ENCODE measurements around the gene SCARF2. TPM values are rescaled to one million over a fixed set of nuclear protein-coding genes. Genes with fewer than 3 reads are reported as not detected.
"Not testable (repeated sequence)": the region's sequence is repeated elsewhere in the genome, so short reads cannot be mapped to it uniquely, and the experiment has no call there.

SCARF2 gene
- total and polyA plus RNA-seq, 8 donors, result 15.8 to 36.4 (median 23.5) TPM

- Histone ChIP-seq H3K4me3 (no peak overlapping the region), H3K4me1 (peaks cover 0 to 23% of the 10 kb centered on the region in 2 donors), H3K27ac (no peak overlapping the region), H3K9me3 (no peaks in the 10 kb centered on the region), H3K27me3 (no peaks in the 10 kb centered on the region), H3K36me3 (peaks cover 0 to 25% of the 10 kb centered on the region in 2 donors)
- TF ChIP-seq CTCF (IDR thresholded peaks at IDR 0.05), result no peak
- ATAC-seq (no peak), DNase-seq (no peak)
- intact Hi-C loops (cut with DNase I), result no loop called here
Observed at GRCh38 chr22:20453222-20453621, 15.6 kb upstream of the SCARF2 start.

GRCh38 chr22:20451920-20452319 is 14.3 kb upstream of the SCARF2 start:
- intact Hi-C loops (cut with DNase I), result no loop called here
- no peaks in the 10 kb centered on the region for H3K27me3 ChIP-seq
- H3K36me3 ChIP-seq, result peaks cover 0 to 13% of the 10 kb centered on the region in 2 donors
- H3K4me3 ChIP-seq, result no peak overlapping the region
- H3K4me1 ChIP-seq, result peaks cover 0 to 23% of the 10 kb centered on the region in 2 donors
- TF ChIP-seq CTCF (IDR thresholded peaks at IDR 0.05), result no peak
- DNase-seq (no peak), ATAC-seq (no peak)
- H3K9me3 ChIP-seq, result no peaks in the 10 kb centered on the region
- H3K27ac ChIP-seq, result no peak overlapping the region

GRCh38 chr22:20451129-20451778 is 13.6 kb upstream of the SCARF2 start:
- intact Hi-C loops (cut with DNase I); H3K9me3 ChIP-seq; DNase-seq; H3K27me3 ChIP-seq; H3K27ac ChIP-seq; H3K4me3 ChIP-seq; ATAC-seq: not testable (repeated sequence)
- Histone ChIP-seq H3K36me3 (peaks cover 0 to 18% of the 10 kb centered on the region in 2 donors), H3K4me1 (peaks cover 0 to 20% of the 10 kb centered on the region in 2 donors)

GRCh38 chr22:20450551-20450906 is 12.9 kb upstream of the SCARF2 start:
- Histone ChIP-seq H3K27ac (no peak overlapping the region), H3K36me3 (peaks cover 0 to 25% of the 10 kb centered on the region in 2 donors), H3K27me3 (no peaks in the 10 kb centered on the region), H3K9me3 (no peaks in the 10 kb centered on the region), H3K4me1 (peaks cover 0 to 14% of the 10 kb centered on the region in 2 donors), H3K4me3 (no peak overlapping the region)
- TF ChIP-seq CTCF (IDR thresholded peaks at IDR 0.05), result no peak
- DNase-seq (no peak), ATAC-seq (no peak)
- intact Hi-C loops (cut with DNase I), result no loop called here

GRCh38 chr22:20449819-20450550 is 12.4 kb upstream of the SCARF2 start:
- intact Hi-C loops (cut with DNase I), result no loop called here
- no peak overlapping the region for H3K4me3 ChIP-seq
- DNase-seq, result no peak
- no peaks in the 10 kb centered on the region for H3K27me3 ChIP-seq
- H3K4me1 ChIP-seq, result peaks cover 0 to 11% of the 10 kb centered on the region in 2 donors
- no peak for TF ChIP-seq CTCF (IDR thresholded peaks at IDR 0.05)
- peaks cover 0 to 31% of the 10 kb centered on the region in 2 donors for H3K36me3 ChIP-seq
- H3K9me3 ChIP-seq, result no peaks in the 10 kb centered on the region
- H3K27ac ChIP-seq, result no peak overlapping the region
- ATAC-seq, result no peak

Data from left lung (tissue), 10 donors.